MCF 10A (cell line): ENCODE data around the gene CUL7. TPM values are rescaled to one million over a fixed set of nuclear protein-coding genes. Genes with fewer than 3 reads are reported as not detected.
"Not testable (repeated sequence)": the region's sequence is repeated elsewhere in the genome, so short reads cannot be mapped to it uniquely, and the experiment has no call there.

Source experiments
- BruUV-seq: library from RNA; stranded (reverse); fragments of 400-500 nt; replicated peaks from 2 replicates; lab custom pipeline; 2021; lab: Mats Ljungman, UMichigan
- CTCF ChIA-PET: fragments of 300-600 bp; sonication (Branson Sonifier 250); formaldehyde crosslinking; extraction: SDS; loops from one replicate; lab custom pipeline; 2021; ENCODE audit warnings: antibody characterized with exemption, inconsistent platforms; lab: Yijun Ruan, JAX
- POLR2A ChIA-PET: fragments of 300-600, 350-650 bp; sonication (Branson Sonifier 250); formaldehyde crosslinking; extraction: SDS; loops from one replicate; lab custom pipeline; 2020; ENCODE audit warnings: antibody characterized with exemption, inconsistent platforms; lab: Yijun Ruan, JAX
- DNase-seq: peaks from one replicate; pipeline ENCODE4 v3.0.0-alpha.2; 2018; ENCODE audit not compliant: unreplicated experiment
- H3K27ac Mint-ChIP-seq: one replicate; pipeline ENCODE4 v1.8.0; 2022; ENCODE audit warnings: mild to moderate bottlenecking, low read depth, mixed read lengths; ENCODE audit not compliant: unreplicated experiment
- H3K27me3 Mint-ChIP-seq: one replicate; pipeline ENCODE4 v1.8.0; 2022; ENCODE audit warnings: mixed read lengths; ENCODE audit not compliant: insufficient read depth, unreplicated experiment
- H3K36me3 Mint-ChIP-seq: one replicate; pipeline ENCODE4 v1.8.0; 2022; ENCODE audit warnings: mild to moderate bottlenecking, moderate library complexity, mixed read lengths; ENCODE audit not compliant: insufficient read depth, unreplicated experiment
- H3K4me1 Mint-ChIP-seq: one replicate; pipeline ENCODE4 v1.8.0; 2022; ENCODE audit warnings: mixed read lengths; ENCODE audit not compliant: insufficient read depth, unreplicated experiment
- H3K4me3 Mint-ChIP-seq: one replicate; pipeline ENCODE4 v1.8.0; 2022; ENCODE audit warnings: mild to moderate bottlenecking, moderate library complexity, mixed read lengths; ENCODE audit not compliant: unreplicated experiment
- H3K9me3 Mint-ChIP-seq: one replicate; pipeline ENCODE4 v1.8.0; 2022; ENCODE audit warnings: mixed read lengths; ENCODE audit not compliant: unreplicated experiment
- CTCF ChIP-seq: fragments of 200-600 bp; IDR thresholded peaks from one replicate; pipeline ENCODE4 v1.8.0; 2022; ENCODE audit warnings: antibody characterized with exemption, mild to moderate bottlenecking; ENCODE audit not compliant: unreplicated experiment
- intact Hi-C: fragments of 100-400 bp; cut with micrococcal nuclease; formaldehyde crosslinking; loops from 2 replicates; pipeline ENCODE4 v1.14.1; 2022
- total RNA-seq: library from RNA; stranded (reverse); gene quantifications from 2 replicates; pipeline ENCODE4 v1.2.3, GENCODE V29; 2022

CUL7 gene
- total RNA-seq, 1 experiment from 2014 or later: 22.7 TPM

GRCh38 chr6:43005844-43006243 is 47.8 kb downstream of the CUL7 start:
- CTCF ChIA-PET: interaction anchor here (1.4 kb wide), 1 partner anchor 10 kb away, joined by 6 read pairs; no protein-coding TSS in a partner anchor
- DNase-seq: no peak
- TF ChIP-seq CTCF: no peak

GRCh38 chr6:43001843-43002242 is 51.8 kb downstream of the CUL7 start:
- H3K27ac Mint-ChIP-seq: no peak overlapping the region
- H3K4me1 Mint-ChIP-seq: peaks cover 5% of the 10 kb centered on the region
- no peaks in the 10 kb centered on the region for H3K27me3 Mint-ChIP-seq
- H3K9me3 Mint-ChIP-seq: no peaks in the 10 kb centered on the region
- intact Hi-C loops: no loop called here
- BruUV-seq: no TSS peak
- no peak for DNase-seq
- peaks cover 12% of the 10 kb centered on the region for H3K36me3 Mint-ChIP-seq
- CTCF ChIA-PET: interaction anchor here (0.6 to 1.0 kb wide), 4 partner anchors 53 to 142 kb away, joined by 3 to 9 read pairs (median 4); no protein-coding TSS in a partner anchor
- no peak overlapping the region for H3K4me3 Mint-ChIP-seq
- no peak for TF ChIP-seq CTCF
- POLR2A ChIA-PET: interaction anchor here (2.4 to 4.6 kb wide), 2 partner anchors 12 to 18 kb away, joined by 5 to 30 read pairs; partner anchors contain the start of genes KLHDC3, MEA1 and PPP2R5D

More at GRCh38 chr6:43005844-43006243, 47.8 kb downstream of the CUL7 start:
- peaks cover 34% of the 10 kb centered on the region for H3K36me3 Mint-ChIP-seq
- no peak overlapping the region for H3K4me3 Mint-ChIP-seq
- POLR2A ChIA-PET: interaction anchor here (4.6 kb wide), 1 partner anchor 8 kb away, joined by 30 read pairs; the partner anchor contains the start of genes KLHDC3 and MEA1
- peaks cover 5% of the 10 kb centered on the region for H3K4me1 Mint-ChIP-seq
- H3K27me3 Mint-ChIP-seq: no peaks in the 10 kb centered on the region
- no TSS peak for BruUV-seq
- H3K27ac Mint-ChIP-seq: no peak overlapping the region
- H3K9me3 Mint-ChIP-seq: no peaks in the 10 kb centered on the region
- intact Hi-C loops: no loop called here

- H3K36me3 Mint-ChIP-seq, BruUV-seq, H3K4me1 Mint-ChIP-seq, H3K4me3 Mint-ChIP-seq, H3K9me3 Mint-ChIP-seq, H3K27me3 Mint-ChIP-seq, DNase-seq, CTCF ChIA-PET, intact Hi-C loops, H3K27ac Mint-ChIP-seq: not testable (repeated sequence)
- POLR2A ChIA-PET: interaction anchor here (0.6 to 2.1 kb wide), 6 partner anchors 10 to 518 kb away, joined by 3 to 14 read pairs (median 4); partner anchors contain the start of genes KLHDC3, MEA1 and PPP2R5D
Observed at GRCh38 chr6:42998205-42998604, 55.4 kb downstream of the CUL7 start.

GRCh38 chr6:42996513-42996912 is 57.1 kb downstream of the CUL7 start:
- no TSS peak for BruUV-seq

More at GRCh38 chr6:42996513-42996912, 57.1 kb downstream of the CUL7 start:
- Mint-ChIP-seq H3K4me3 (no peak overlapping the region), H3K9me3 (no peaks in the 10 kb centered on the region), H3K27me3 (no peaks in the 10 kb centered on the region), H3K36me3 (peaks cover 4% of the 10 kb centered on the region), H3K4me1 (no peaks in the 10 kb centered on the region), H3K27ac (no peak overlapping the region)
- intact Hi-C loops: no loop called here
- POLR2A ChIA-PET: interaction anchor here (0.6 to 2.5 kb wide), 7 partner anchors 13 to 1086 kb away, joined by 3 to 14 read pairs (median 4); partner anchors contain the start of genes KLHDC3, MEA1, PEX6 and PPP2R5D
- CTCF ChIA-PET: interaction anchor here (0.6 to 2.1 kb wide), 7 partner anchors 10 to 634 kb away, joined by 3 to 10 read pairs (median 4); partner anchors contain the start of genes KLHDC3 and MEA1
- no peak for TF ChIP-seq CTCF
- no peak for DNase-seq
